NOMO-1 treated with dmso at 0.1 percent for 144 hours (cell line): ENCODE measurements around the gene CORO7.

Experiments used
- DNase-seq: peaks from one replicate; lab custom pipeline; 2025; ENCODE audit not compliant: unreplicated experiment; lab: John Stamatoyannopoulos, UW

The CORO7 gene

GRCh38 chr16:4416200-4417032 lies at the start of gene CORO7:
TSS of gene CORO7 (minus strand) at chr16:4416596. CDS start at chr16:4416518, 78 bp downstream.
- peak; percentile 93 for DNase-seq

DNA sequence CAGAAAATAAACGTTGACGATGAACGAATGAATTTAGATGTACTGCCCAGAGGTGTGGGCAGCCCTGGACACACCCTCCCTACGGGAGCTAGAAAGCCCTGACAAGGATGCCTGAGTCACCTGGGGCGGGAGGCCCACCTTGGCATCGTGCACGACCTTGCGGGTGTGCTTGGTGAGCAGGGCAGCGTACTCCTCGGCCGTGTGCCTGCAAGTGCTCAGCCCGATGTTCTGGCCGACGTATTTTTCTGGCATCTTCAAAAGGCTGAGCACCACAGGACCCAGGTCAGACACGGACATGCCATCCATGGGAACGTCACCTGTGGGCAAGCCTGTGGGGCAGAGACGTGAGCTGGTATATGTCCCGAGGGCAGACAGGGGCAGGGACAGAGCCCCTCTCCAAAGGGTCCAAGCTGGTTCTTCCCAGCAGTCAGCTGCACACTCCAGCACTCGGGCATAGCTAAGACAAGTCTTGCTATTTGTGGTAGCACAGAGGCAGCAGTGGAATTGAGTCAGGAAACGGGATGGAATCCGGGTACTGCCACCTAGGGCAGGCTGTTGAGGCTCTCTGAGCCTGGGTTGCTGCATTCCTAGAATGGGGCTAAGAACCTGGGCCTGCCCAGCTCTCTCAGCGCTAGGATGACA lies 47.2 kb upstream of the CORO7 start:
- no peak for DNase-seq

DNA sequence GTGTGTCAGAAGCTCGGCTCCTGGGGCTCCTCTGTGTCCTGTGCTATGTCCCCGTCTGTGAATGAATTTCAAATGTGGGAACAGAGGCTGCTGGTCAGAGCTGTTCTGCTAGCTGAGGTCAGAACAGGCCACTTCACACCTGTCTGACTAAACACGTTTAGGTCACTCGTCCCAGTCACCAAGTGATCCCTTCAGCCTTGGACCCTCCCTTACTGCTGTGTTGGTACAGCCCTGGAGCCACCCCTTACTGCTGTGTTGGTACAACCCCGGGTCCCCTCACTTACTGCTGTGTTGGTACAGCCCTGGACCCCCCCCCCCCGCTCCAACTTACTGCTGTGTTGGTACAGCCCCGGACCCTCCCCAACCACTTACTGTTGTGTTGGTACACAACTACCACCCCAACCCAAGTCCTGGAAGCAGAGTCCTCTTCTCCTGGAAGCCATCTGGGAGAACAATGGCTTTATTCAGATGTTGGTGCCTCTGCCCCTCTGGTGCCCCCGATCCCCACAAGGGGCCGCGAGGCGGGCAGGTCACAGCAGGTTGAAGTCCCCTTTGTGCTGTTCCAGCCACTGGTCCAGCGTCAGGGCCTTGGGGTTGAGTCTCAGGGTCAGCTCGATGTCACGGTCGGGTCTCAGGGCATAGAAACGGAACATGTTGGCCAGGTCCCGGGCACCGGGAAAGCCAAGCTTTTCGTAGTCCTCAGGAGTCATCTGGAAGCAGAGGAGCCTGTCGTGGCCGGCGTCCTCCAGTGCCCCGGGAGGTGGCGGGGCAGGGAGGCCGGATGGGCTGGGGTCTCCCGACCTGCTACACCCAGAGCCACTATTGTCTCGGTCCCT lies 45.1 kb upstream of the CORO7 start:
- no peak for DNase-seq

- DNase-seq, result no peak
Observed at GRCh38 chr16:4460936-4461249, 44.5 kb upstream of the CORO7 start.

- DNase-seq, result no peak
Observed at GRCh38 chr16:4455951-4456350, 39.6 kb upstream of the CORO7 start.

- no peak for DNase-seq
Observed at GRCh38 chr16:4455081-4455480, 38.7 kb upstream of the CORO7 start.

DNA sequence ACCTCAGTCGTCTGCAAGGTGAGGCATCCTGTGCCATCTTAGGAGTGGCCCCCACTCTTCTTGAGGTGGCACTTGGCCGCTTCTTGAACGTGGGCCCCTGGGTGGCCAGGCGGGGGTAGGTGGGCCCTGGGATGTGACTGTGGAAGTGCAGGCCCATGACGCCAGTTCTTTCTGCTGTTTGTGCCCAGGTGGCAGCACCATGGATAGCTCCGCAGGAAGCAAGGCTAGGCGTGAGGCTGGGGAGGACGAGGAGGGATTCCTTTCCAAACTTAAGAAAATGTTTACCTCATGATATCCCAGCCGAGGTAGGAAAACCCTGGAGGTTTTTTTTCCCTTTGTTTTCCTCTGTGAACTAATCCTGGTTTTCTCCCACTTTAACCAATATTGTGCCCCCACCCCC lies 38.2 kb upstream of the CORO7 start:
- no peak for DNase-seq

GRCh38 chr16:4452674-4453073 lies 36.3 kb upstream of the CORO7 start:
- no peak for DNase-seq

DNA sequence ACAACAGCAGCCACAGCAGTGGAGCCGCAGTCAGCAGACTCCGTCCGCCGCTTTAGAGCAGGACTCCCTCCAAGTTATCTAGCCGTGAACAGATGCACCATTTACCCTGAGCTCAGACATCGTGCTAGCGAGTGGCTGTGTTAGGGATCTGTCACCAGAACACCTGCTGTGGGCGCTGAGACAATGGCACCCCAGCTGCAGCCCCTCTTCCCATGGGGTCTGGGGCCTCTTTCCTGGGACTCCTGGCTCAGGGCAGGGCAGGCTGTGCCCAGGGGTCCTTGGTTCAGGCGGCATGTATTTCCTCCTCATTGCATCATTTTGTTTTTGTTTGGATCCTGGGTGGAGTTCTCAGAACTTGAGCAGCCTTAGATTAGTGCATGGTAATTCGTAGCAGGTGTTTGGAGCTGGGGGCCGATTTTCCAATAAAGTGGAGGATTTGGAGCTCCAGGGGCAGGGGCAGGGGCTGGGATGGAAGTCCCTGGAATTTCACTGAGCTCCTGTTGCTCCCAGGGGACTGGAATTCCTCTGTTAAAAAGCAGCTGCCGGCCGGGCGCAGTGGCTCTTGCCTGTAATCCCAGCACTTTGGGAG lies 34.6 kb upstream of the CORO7 start:
- DNase-seq, result no peak

GRCh38 chr16:4450430-4450829 lies 34.0 kb upstream of the CORO7 start:
- no peak for DNase-seq

DNA sequence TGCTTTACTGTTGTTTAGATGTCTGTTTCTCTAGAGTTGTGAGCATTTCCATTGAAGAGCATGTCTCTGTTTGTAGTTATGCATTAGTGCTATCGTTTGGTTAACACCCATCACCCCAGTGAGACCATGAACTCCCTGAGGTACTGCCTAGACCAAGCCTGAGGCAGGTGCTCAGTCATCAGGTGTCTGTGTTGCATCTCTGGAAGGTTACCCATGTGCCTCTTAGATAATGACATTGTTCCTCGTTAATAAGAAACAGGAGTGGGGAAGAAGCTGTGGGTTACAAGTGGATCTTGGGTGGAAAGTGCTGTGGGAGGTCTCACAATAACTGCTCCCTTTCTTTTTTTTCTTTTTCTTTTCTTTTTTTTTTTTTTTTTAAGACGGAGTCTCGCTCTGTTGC lies 27.6 kb upstream of the CORO7 start:
- DNase-seq, result no peak

DNA sequence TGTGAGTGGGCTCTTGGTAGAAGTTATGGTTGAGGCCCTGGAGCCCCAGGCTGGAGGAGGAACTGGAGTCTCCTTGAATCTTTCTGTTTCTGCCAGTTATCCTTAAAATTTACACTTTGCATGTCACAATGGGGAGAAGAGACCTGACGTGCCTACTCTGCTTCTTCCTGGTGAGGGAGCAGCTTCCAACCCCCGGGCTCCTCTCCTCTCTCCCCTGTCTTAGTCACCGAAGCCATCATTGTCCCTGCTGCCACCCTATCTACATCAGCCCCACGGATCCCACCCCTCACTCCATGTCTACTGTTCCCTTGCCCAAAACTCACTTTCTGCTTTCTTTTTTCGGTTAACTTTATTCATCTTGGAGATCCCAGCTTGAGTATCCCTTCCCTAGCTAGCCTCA lies 26.9 kb upstream of the CORO7 start:
- DNase-seq, result no peak

GRCh38 chr16:4442371-4442770 lies 26.0 kb upstream of the CORO7 start:
- no peak for DNase-seq

DNA sequence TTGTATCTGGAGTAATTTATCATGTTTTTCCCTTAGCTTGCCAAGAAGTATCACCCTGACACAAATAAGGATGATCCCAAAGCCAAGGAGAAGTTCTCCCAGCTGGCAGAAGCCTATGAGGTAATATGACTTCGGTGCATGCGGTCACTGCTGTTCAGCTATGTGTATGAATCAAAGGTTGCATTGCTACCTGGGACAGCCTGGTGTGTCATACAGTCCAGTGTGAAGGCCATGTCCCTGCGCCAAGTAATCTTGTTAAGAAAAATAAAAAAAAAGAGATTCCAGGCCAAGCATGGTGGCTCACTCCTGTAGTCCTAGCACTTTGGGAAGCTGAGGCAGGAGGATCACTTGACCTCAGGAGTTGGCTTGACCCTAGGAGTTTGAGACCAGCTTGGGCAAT lies 21.0 kb upstream of the CORO7 start:
- no peak for DNase-seq

GRCh38 chr16:4435337-4436067 lies 19.1 kb upstream of the CORO7 start:
- no peak for DNase-seq

GRCh38 chr16:4433914-4434787 lies 17.8 kb upstream of the CORO7 start:
- no peak for DNase-seq

GRCh38 chr16:4433228-4433627 lies 16.8 kb upstream of the CORO7 start:
- no peak for DNase-seq

- DNase-seq, result no peak
Observed at GRCh38 chr16:4431023-4431422, 14.6 kb upstream of the CORO7 start.

DNA sequence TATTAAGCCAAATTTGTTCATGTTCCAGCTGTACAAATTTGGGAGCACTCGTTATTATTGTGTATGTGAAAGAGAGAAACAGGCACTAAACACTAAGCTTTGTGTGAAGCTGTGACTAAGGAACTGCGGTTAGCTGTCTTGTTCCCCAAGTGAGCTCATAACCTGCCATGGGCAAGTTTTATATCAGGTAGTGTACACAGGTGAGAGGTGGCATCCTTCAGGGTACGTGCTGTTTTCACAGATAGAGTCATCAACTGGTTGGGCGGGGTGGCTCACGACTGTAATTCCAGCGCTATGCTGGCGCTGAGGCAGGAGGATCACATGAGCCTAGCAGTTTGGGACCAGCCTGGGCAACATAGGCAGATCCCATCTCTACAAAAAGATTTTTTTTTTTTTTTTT lies 12.1 kb upstream of the CORO7 start:
- no peak for DNase-seq
